NB4 (cell line): ENCODE data around the gene SPINT2.

Source experiments
- CTCF ChIP-seq: IDR thresholded peaks from one replicate; pipeline ENCODE4 v1.5.1; 2012; ENCODE audit warnings: low read depth, low read length
- POLR2A ChIP-seq: IDR thresholded peaks from 2 replicates; pipeline ENCODE4 v1.6.1; 2011; ENCODE audit warnings: mild to moderate bottlenecking; ENCODE audit not compliant: insufficient read length; ENCODE audit errors: extremely low read depth

- TF ChIP-seq CTCF (no peak), POLR2A (no peak)
Measured at GRCh38 chr19:38291855-38292254, 27.5 kb downstream of the SPINT2 start.
